Keratinocyte (primary cell): ENCODE results near the gene ADAMTSL3. TPM values are rescaled to one million over a fixed set of nuclear protein-coding genes. Genes with fewer than 3 reads are reported as not detected.

Experiments used
- DNase-seq: peaks from one replicate; pipeline ENCODE4 v3.0.0-alpha.2; 2011; ENCODE audit warnings: low read depth, missing footprints, low spot score
- FAIRE-seq: peaks from 2 replicates; lab custom pipeline; 2011; peaks lifted over from hg19 to GRCh38; lab: Jason Lieb, UNC
- H2AFZ ChIP-seq: 2 replicates; pipeline ENCODE4 v1.6.0; 2012; ENCODE audit warnings: low read length, control low read depth, inconsistent platforms; ENCODE audit not compliant: control insufficient read depth
- H3K27ac ChIP-seq: 2 replicates; pipeline ENCODE4 v1.5.1; 2011; ENCODE audit warnings: low read length; ENCODE audit not compliant: control insufficient read depth, insufficient read depth
- H3K27me3 ChIP-seq: 3 replicates; pipeline ENCODE4 v1.6.0; 2011; ENCODE audit warnings: low read length; ENCODE audit not compliant: control insufficient read depth, insufficient read depth; ENCODE audit errors: extremely low read depth
- H3K36me3 ChIP-seq, 2 experiments: 2 replicates in 1 of 2; 3 replicates in 1 of 2; pipeline ENCODE4 v1.5.1; 2011; ENCODE audit warnings: low read length in 2 of 2, mild to moderate bottlenecking in 1 of 2; ENCODE audit not compliant: control insufficient read depth in 2 of 2, insufficient read depth in 2 of 2; ENCODE audit errors: extremely low read depth in 1 of 2
- H3K4me1 ChIP-seq: 3 replicates; pipeline ENCODE4 v1.5.1; 2011; ENCODE audit warnings: low read length; ENCODE audit not compliant: control insufficient read depth, insufficient read depth; ENCODE audit errors: extremely low read depth
- H3K4me2 ChIP-seq: 3 replicates; pipeline ENCODE4 v1.6.0; 2011; ENCODE audit warnings: low read depth, low read length; ENCODE audit not compliant: control insufficient read depth, insufficient read depth; ENCODE audit errors: extremely low read depth
- H3K4me3 ChIP-seq, 3 experiments: fragments of 200-600 bp in 1 of 3; sonication (generic) in 1 of 3; 2 replicates in 2 of 3; 3 replicates in 1 of 3; pipeline ENCODE4 v1.5.1; 2011 to 2016; ENCODE audit warnings: low read length in 3 of 3, mild to moderate bottlenecking in 3 of 3, control low read depth in 2 of 3, inconsistent platforms in 1 of 3, low read depth in 1 of 3, mixed read lengths in 1 of 3, mixed run types in 1 of 3, moderate library complexity in 1 of 3; ENCODE audit not compliant: control insufficient read depth in 2 of 3, insufficient read depth in 2 of 3; ENCODE audit errors: extremely low read depth in 1 of 3
- H3K79me2 ChIP-seq: 2 replicates; pipeline ENCODE4 v1.6.0; 2012; ENCODE audit warnings: low read length; ENCODE audit not compliant: control insufficient read depth, insufficient read depth
- H3K9ac ChIP-seq: 3 replicates; pipeline ENCODE4 v1.6.0; 2011; ENCODE audit warnings: low read length; ENCODE audit not compliant: control insufficient read depth, insufficient read depth; ENCODE audit errors: extremely low read depth
- H3K9me1 ChIP-seq: 3 replicates; pipeline ENCODE4 v1.6.0; 2011; ENCODE audit warnings: low read length; ENCODE audit not compliant: control insufficient read depth, insufficient read depth; ENCODE audit errors: extremely low read depth
- H3K9me3 ChIP-seq: 2 replicates; pipeline ENCODE4 v1.5.1; 2012; ENCODE audit warnings: low read depth, low read length; ENCODE audit not compliant: control insufficient read depth
- H4K20me1 ChIP-seq: 3 replicates; pipeline ENCODE4 v1.6.0; 2011; ENCODE audit warnings: low read length; ENCODE audit not compliant: control insufficient read depth, insufficient read depth; ENCODE audit errors: extremely low read depth
- CTCF ChIP-seq, 3 experiments: IDR thresholded peaks in 1 of 3; conservative IDR thresholded peaks in 1 of 3; optimal IDR thresholded peaks in 1 of 3; 2 replicates in 2 of 3; 3 replicates in 1 of 3; pipeline versions ENCODE3 to v1.5.1; 2011; ENCODE audit warnings: low read length in 3 of 3, mild to moderate bottlenecking in 3 of 3, moderate library complexity in 2 of 3, control low read depth in 1 of 3, inconsistent platforms in 1 of 3; ENCODE audit not compliant: insufficient read depth in 2 of 3; ENCODE audit errors: extremely low read depth in 1 of 3
- EZH2 ChIP-seq: IDR thresholded peaks from one replicate; pipeline ENCODE4 v1.6.1; 2012; ENCODE audit warnings: inconsistent platforms, mild to moderate bottlenecking, low read length, moderate library complexity
- dilution Hi-C: fragments of 300-500 bp; cut with MboI; formaldehyde crosslinking; loops from one replicate; pipeline ENCODE4 v1.7.0; 2020; ENCODE audit warnings: low sequenced_read_pairs; ENCODE audit not compliant: extremely low pct_ligation_motif_present
- polyA plus RNA-seq, 5 experiments: library from polyadenylated mRNA; depleted of rRNA in 3 of 5; stranded (reverse) in 3 of 5; stranded (forward) in 1 of 5; unstranded in 1 of 5; fragments of >200 nt; gene quantifications; 1 replicate in 1 of 5; 2 replicates in 3 of 5; 3 replicates in 1 of 5; pipeline versions ENCODE4 v1.2.1 to v1.2.3, GENCODE V29; 2011 to 2012; ENCODE audit warnings: missing spikeins in 2 of 5, low read depth in 1 of 5, low replicate concordance in 1 of 5

ADAMTSL3 gene
- polyA plus RNA-seq, 1 donor (not counting 4 experiments of a cell fraction or from before 2014, with no cell fraction given): 0.01 TPM

GRCh38 chr15:83612898-83613635 is 40.9 kb upstream of the ADAMTSL3 start:
- Histone ChIP-seq H3K4me3 (no peak overlapping the region), H3K27ac (no peak overlapping the region), H4K20me1 (no peaks in the 10 kb centered on the region), H3K27me3 (no peaks in the 10 kb centered on the region), H3K4me2 (no peak overlapping the region), H3K79me2 (no peaks in the 10 kb centered on the region), H3K4me1 (no peaks in the 10 kb centered on the region), H3K9ac (no peak overlapping the region), H3K9me3 (no peaks in the 10 kb centered on the region), H2AFZ (no peak overlapping the region), H3K9me1 (no peaks in the 10 kb centered on the region), H3K36me3 (no peaks in the 10 kb centered on the region)
- TF ChIP-seq CTCF (optimal IDR thresholded peaks at IDR 0.05 in 1 of 3, IDR thresholded peaks at IDR 0.05 in 1 of 3, conservative IDR thresholded peaks at IDR 0.05 in 1 of 3; ENCODE audit: extremely low read depth in 1 of 3, insufficient read depth in 2 of 3, low read length in 3 of 3): no peak
- TF ChIP-seq EZH2: no peak
- FAIRE-seq: no peak
- DNase-seq: no peak
- dilution Hi-C loops: no loop called here

- DNase-seq (no peak), FAIRE-seq (no peak)
- no peaks in the 10 kb centered on the region for H3K36me3 ChIP-seq
- dilution Hi-C loops: no loop called here
- no peaks in the 10 kb centered on the region for H3K4me1 ChIP-seq
- H4K20me1 ChIP-seq: no peaks in the 10 kb centered on the region
- H3K9me3 ChIP-seq: no peaks in the 10 kb centered on the region
- no peaks in the 10 kb centered on the region for H3K9me1 ChIP-seq
- no peaks in the 10 kb centered on the region for H3K27me3 ChIP-seq
- no peaks in the 10 kb centered on the region for H3K79me2 ChIP-seq
- H3K27ac ChIP-seq: no peak overlapping the region
- H3K9ac ChIP-seq: no peak overlapping the region
- no peak overlapping the region for H3K4me2 ChIP-seq
- TF ChIP-seq EZH2 (no peak), CTCF (optimal IDR thresholded peaks at IDR 0.05 in 1 of 3, IDR thresholded peaks at IDR 0.05 in 1 of 3, conservative IDR thresholded peaks at IDR 0.05 in 1 of 3; ENCODE audit: extremely low read depth in 1 of 3, insufficient read depth in 2 of 3, low read length in 3 of 3) (no peak)
- no peak overlapping the region for H2AFZ ChIP-seq
- no peak overlapping the region for H3K4me3 ChIP-seq
Measured at GRCh38 chr15:83613714-83614113, 40.2 kb upstream of the ADAMTSL3 start.
